NAMALWA (cell line): Measurements from ENCODE around the gene CABLES1.

ENCODE experiments used
- DNase-seq: peaks from one replicate; pipeline ENCODE4 v3.0.0-alpha.2; 2015; ENCODE audit warnings: low spot score

The CABLES1 gene

GRCh38 chr18:23300231-23300805, 165.0 kb downstream of the CABLES1 start:
- no peak for DNase-seq

GRCh38 chr18:23301972-23302371, 166.7 kb downstream of the CABLES1 start:
- no peak for DNase-seq

- no peak for DNase-seq
Measured at GRCh38 chr18:23302511-23302850, 167.2 kb downstream of the CABLES1 start.

- no peak for DNase-seq
Measured at GRCh38 chr18:23302851-23303527, 167.7 kb downstream of the CABLES1 start.

GRCh38 chr18:23306822-23307221, 171.5 kb downstream of the CABLES1 start:
- DNase-seq = no peak

- DNase-seq = no peak
Measured at GRCh38 chr18:23307567-23308295, 172.4 kb downstream of the CABLES1 start.
